CD8-positive, alpha-beta memory T cell (primary cell): ENCODE results near the gene FSHR. TPM values are rescaled to one million over a fixed set of nuclear protein-coding genes. Genes with fewer than 3 reads are reported as not detected.

Experiments used
- CTCF ChIA-PET: fragments of 350-600 bp; sonication (Branson Sonifier 250); formaldehyde crosslinking; loops from one replicate; lab custom pipeline; 2021; ENCODE audit warnings: antibody characterized with exemption; lab: Charles Lee
- POLR2A ChIA-PET: fragments of 350-600 bp; sonication (Branson Sonifier 250); formaldehyde crosslinking; loops from one replicate; lab custom pipeline; 2021; ENCODE audit warnings: antibody characterized with exemption; lab: Charles Lee
- DNase-seq, 5 donors: peaks; one replicate each; pipeline versions ENCODE4 v3.0.0 to v3.0.0-alpha.2; 2020 to 2022; ENCODE audit warnings: mixed read lengths in 1 of 5
- H3K27ac ChIP-seq: one replicate; pipeline ENCODE4 v1.7.0; 2013; ENCODE audit warnings: low read depth, mild to moderate bottlenecking, low read length, moderate library complexity
- H3K27me3 ChIP-seq: 2 replicates; pipeline ENCODE4 v1.7.0; 2013; ENCODE audit warnings: low read length, mild to moderate bottlenecking; ENCODE audit not compliant: insufficient read depth, poor library complexity, severe bottlenecking
- H3K36me3 ChIP-seq: 2 replicates; pipeline ENCODE4 v1.7.0; 2013; ENCODE audit warnings: mild to moderate bottlenecking, low read length, moderate library complexity; ENCODE audit not compliant: insufficient read depth
- H3K4me1 ChIP-seq: 2 replicates; pipeline ENCODE4 v1.7.0; 2013; ENCODE audit warnings: mild to moderate bottlenecking, low read length, moderate library complexity; ENCODE audit not compliant: insufficient read depth
- H3K4me3 ChIP-seq: 2 replicates; pipeline ENCODE4 v1.7.0; 2013; ENCODE audit warnings: mild to moderate bottlenecking, low read length
- H3K9me3 ChIP-seq: 2 replicates; pipeline ENCODE4 v1.7.0; 2013; ENCODE audit warnings: mild to moderate bottlenecking, low read length
- H3K27ac Mint-ChIP-seq, 8 donors: one replicate each; pipeline ENCODE4 v1.8.0; 2020 to 2021; ENCODE audit warnings: mixed read lengths in 8 of 8, mild to moderate bottlenecking in 6 of 8, inconsistent platforms in 3 of 8, moderate library complexity in 3 of 8
- H3K27me3 Mint-ChIP-seq, 2 donors: one replicate each; pipeline ENCODE4 v1.8.0; 2020 to 2021; ENCODE audit warnings: mixed read lengths in 2 of 2, mild to moderate bottlenecking in 1 of 2, moderate library complexity in 1 of 2
- H3K36me3 Mint-ChIP-seq, 3 donors: one replicate each; pipeline ENCODE4 v1.8.0; 2020 to 2021; ENCODE audit warnings: mixed read lengths in 3 of 3, inconsistent platforms in 1 of 3, mild to moderate bottlenecking in 1 of 3
- H3K4me1 Mint-ChIP-seq, 3 donors: one replicate each; pipeline ENCODE4 v1.8.0; 2020 to 2021; ENCODE audit warnings: mixed read lengths in 3 of 3, inconsistent platforms in 1 of 3, mild to moderate bottlenecking in 1 of 3
- H3K4me3 Mint-ChIP-seq, 7 donors: one replicate each; pipeline ENCODE4 v1.8.0; 2020 to 2021; ENCODE audit warnings: mixed read lengths in 7 of 7, mild to moderate bottlenecking in 6 of 7, moderate library complexity in 4 of 7, inconsistent platforms in 2 of 7
- H3K9me3 Mint-ChIP-seq, 5 donors: one replicate each; pipeline ENCODE4 v1.8.0; 2020 to 2022; ENCODE audit warnings: mixed read lengths in 5 of 5, mild to moderate bottlenecking in 3 of 5, moderate library complexity in 2 of 5, inconsistent platforms in 1 of 5
- polyA plus RNA-seq: library from polyadenylated mRNA; unstranded; fragments of 300-500 nt; fragmentation: Illumina TruSeq; gene quantifications from one replicate; pipeline ENCODE4 v1.2.3, GENCODE V29; 2021
- total RNA-seq, 2 experiments: library from RNA; stranded (reverse); gene quantifications; one replicate each; pipeline ENCODE4 v1.2.3, GENCODE V29; 2021

FSHR gene
- total and polyA plus RNA-seq, 3 experiments from 2014 or later, result not detected

GRCh38 chr2:49041061-49041460, 113.3 kb downstream of the FSHR start:
- H3K27ac ChIP-seq, result no peak overlapping the region
- Mint-ChIP-seq H3K36me3 (no peaks in the 10 kb centered on the region), H3K9me3 (peaks cover 0 to 6% (median 0%) of the 10 kb centered on the region in 5 donors), H3K4me1 (no peaks in the 10 kb centered on the region), H3K4me3 (no peak overlapping the region), H3K27ac (no peak overlapping the region), H3K27me3 (no peaks in the 10 kb centered on the region)
- POLR2A ChIA-PET, result no interaction called here
- no peak for DNase-seq
- CTCF ChIA-PET, result no interaction called here
- no peaks in the 10 kb centered on the region for H3K27me3 ChIP-seq
- no peaks in the 10 kb centered on the region for H3K4me1 ChIP-seq
- H3K9me3 ChIP-seq, result no peaks in the 10 kb centered on the region
- no peak overlapping the region for H3K4me3 ChIP-seq
- no peaks in the 10 kb centered on the region for H3K36me3 ChIP-seq

GRCh38 chr2:49037197-49037596, 117.1 kb downstream of the FSHR start:
- Histone ChIP-seq H3K27ac (no peak overlapping the region), H3K9me3 (no peaks in the 10 kb centered on the region), H3K27me3 (no peaks in the 10 kb centered on the region), H3K36me3 (no peaks in the 10 kb centered on the region), H3K4me1 (no peaks in the 10 kb centered on the region), H3K4me3 (no peak overlapping the region)
- H3K27me3 Mint-ChIP-seq, result no peaks in the 10 kb centered on the region
- no peak overlapping the region for H3K27ac Mint-ChIP-seq
- H3K4me3 Mint-ChIP-seq, result no peak overlapping the region
- no peak for DNase-seq
- ChIA-PET CTCF (no interaction called here), POLR2A (no interaction called here)
- H3K9me3 Mint-ChIP-seq, result peaks cover 0 to 3% (median 0%) of the 10 kb centered on the region in 5 donors
- no peaks in the 10 kb centered on the region for H3K4me1 Mint-ChIP-seq
- no peaks in the 10 kb centered on the region for H3K36me3 Mint-ChIP-seq

- Histone ChIP-seq H3K36me3 (no peaks in the 10 kb centered on the region), H3K4me3 (no peak overlapping the region), H3K27me3 (no peaks in the 10 kb centered on the region), H3K4me1 (no peaks in the 10 kb centered on the region), H3K9me3 (no peaks in the 10 kb centered on the region), H3K27ac (no peak overlapping the region)
- Mint-ChIP-seq H3K36me3 (no peaks in the 10 kb centered on the region), H3K27ac (no peak overlapping the region), H3K4me3 (no peak overlapping the region), H3K4me1 (no peaks in the 10 kb centered on the region), H3K27me3 (no peaks in the 10 kb centered on the region), H3K9me3 (peaks cover 0 to 3% (median 0%) of the 10 kb centered on the region in 5 donors)
- DNase-seq, result no peak
- CTCF ChIA-PET, result no interaction called here
- POLR2A ChIA-PET, result no interaction called here
Measured at GRCh38 chr2:49035481-49035880, 118.8 kb downstream of the FSHR start.

- POLR2A ChIA-PET, result no interaction called here
- CTCF ChIA-PET, result no interaction called here
- H3K9me3 ChIP-seq, result no peaks in the 10 kb centered on the region
- H3K27ac ChIP-seq, result no peak overlapping the region
- Mint-ChIP-seq H3K27me3 (no peaks in the 10 kb centered on the region), H3K4me3 (no peak overlapping the region), H3K9me3 (peaks cover 0 to 3% (median 0%) of the 10 kb centered on the region in 5 donors), H3K36me3 (no peaks in the 10 kb centered on the region), H3K27ac (no peak overlapping the region), H3K4me1 (no peaks in the 10 kb centered on the region)
- no peak overlapping the region for H3K4me3 ChIP-seq
- no peak for DNase-seq
- H3K27me3 ChIP-seq, result no peaks in the 10 kb centered on the region
- H3K4me1 ChIP-seq, result no peaks in the 10 kb centered on the region
- no peaks in the 10 kb centered on the region for H3K36me3 ChIP-seq
Measured at GRCh38 chr2:49033394-49034185, 120.7 kb downstream of the FSHR start.

- ChIA-PET CTCF (no interaction called here), POLR2A (no interaction called here)
- no peak overlapping the region for H3K27ac Mint-ChIP-seq
- Histone ChIP-seq H3K27ac (no peak overlapping the region), H3K27me3 (no peaks in the 10 kb centered on the region), H3K36me3 (no peaks in the 10 kb centered on the region), H3K4me1 (no peaks in the 10 kb centered on the region), H3K9me3 (no peaks in the 10 kb centered on the region), H3K4me3 (no peak overlapping the region)
- H3K9me3 Mint-ChIP-seq, result peaks cover 0 to 3% (median 0%) of the 10 kb centered on the region in 5 donors
- no peak for DNase-seq
- no peaks in the 10 kb centered on the region for H3K36me3 Mint-ChIP-seq
- no peaks in the 10 kb centered on the region for H3K4me1 Mint-ChIP-seq
- H3K27me3 Mint-ChIP-seq, result no peaks in the 10 kb centered on the region
- no peak overlapping the region for H3K4me3 Mint-ChIP-seq
Measured at GRCh38 chr2:49032936-49033335, 121.4 kb downstream of the FSHR start.

- H3K27me3 ChIP-seq, result no peaks in the 10 kb centered on the region
- no peak overlapping the region for H3K4me3 ChIP-seq
- H3K36me3 Mint-ChIP-seq, result no peaks in the 10 kb centered on the region
- no peaks in the 10 kb centered on the region for H3K4me1 Mint-ChIP-seq
- H3K27me3 Mint-ChIP-seq, result no peaks in the 10 kb centered on the region
- H3K4me3 Mint-ChIP-seq, result no peak overlapping the region
- H3K27ac Mint-ChIP-seq, result no peak overlapping the region
- no peaks in the 10 kb centered on the region for H3K4me1 ChIP-seq
- H3K9me3 ChIP-seq, result no peaks in the 10 kb centered on the region
- CTCF ChIA-PET, result no interaction called here
- no peaks in the 10 kb centered on the region for H3K36me3 ChIP-seq
- no peak overlapping the region for H3K27ac ChIP-seq
- POLR2A ChIA-PET, result no interaction called here
- no peak for DNase-seq
- H3K9me3 Mint-ChIP-seq, result no peaks in the 10 kb centered on the region
Measured at GRCh38 chr2:49032126-49032525, 122.2 kb downstream of the FSHR start.

GRCh38 chr2:49029406-49029805, 124.9 kb downstream of the FSHR start:
- no peak overlapping the region for H3K27ac Mint-ChIP-seq
- H3K9me3 ChIP-seq, result no peaks in the 10 kb centered on the region
- H3K27me3 ChIP-seq, result no peaks in the 10 kb centered on the region
- ChIA-PET POLR2A (no interaction called here), CTCF (no interaction called here)
- DNase-seq, result no peak
- H3K9me3 Mint-ChIP-seq, result peaks cover 0 to 3% (median 0%) of the 10 kb centered on the region in 5 donors
- no peak overlapping the region for H3K4me3 ChIP-seq
- H3K36me3 Mint-ChIP-seq, result no peaks in the 10 kb centered on the region
- no peaks in the 10 kb centered on the region for H3K27me3 Mint-ChIP-seq
- no peak overlapping the region for H3K27ac ChIP-seq
- H3K36me3 ChIP-seq, result no peaks in the 10 kb centered on the region
- no peaks in the 10 kb centered on the region for H3K4me1 Mint-ChIP-seq
- no peak overlapping the region for H3K4me3 Mint-ChIP-seq
- H3K4me1 ChIP-seq, result no peaks in the 10 kb centered on the region

GRCh38 chr2:49028101-49028500, 126.2 kb downstream of the FSHR start:
- H3K36me3 Mint-ChIP-seq, result no peaks in the 10 kb centered on the region

More at GRCh38 chr2:49028101-49028500, 126.2 kb downstream of the FSHR start:
- Mint-ChIP-seq H3K27ac (no peak overlapping the region), H3K27me3 (no peaks in the 10 kb centered on the region), H3K9me3 (peaks cover 0 to 3% (median 0%) of the 10 kb centered on the region in 5 donors), H3K4me1 (no peaks in the 10 kb centered on the region), H3K4me3 (no peak overlapping the region)
- H3K27me3 ChIP-seq, result no peaks in the 10 kb centered on the region
- no peak for DNase-seq
- H3K36me3 ChIP-seq, result no peaks in the 10 kb centered on the region
- CTCF ChIA-PET, result no interaction called here
- POLR2A ChIA-PET, result no interaction called here
- no peaks in the 10 kb centered on the region for H3K9me3 ChIP-seq
- no peaks in the 10 kb centered on the region for H3K4me1 ChIP-seq
- no peak overlapping the region for H3K4me3 ChIP-seq
- no peak overlapping the region for H3K27ac ChIP-seq
